Left renal cortex interstitium (tissue), 4 donors: ENCODE measurements around the gene TIMM22. TPM values are rescaled to one million over a fixed set of nuclear protein-coding genes. Genes with fewer than 3 reads are reported as not detected.

ENCODE experiments used
- DNase-seq, 4 donors: peaks; one replicate each; pipeline ENCODE4 v3.0.0-alpha.2; 2013; ENCODE audit warnings: low read depth in 4 of 4, low spot score in 2 of 4, missing footprints in 1 of 4
- polyA plus RNA-seq, 4 donors: library from polyadenylated mRNA; unstranded; fragments of 120-200 nt; gene quantifications; one replicate each; pipeline ENCODE4 v1.2.1, GENCODE V29; 2013; ENCODE audit not compliant: insufficient read length in 4 of 4

TIMM22 gene
- polyA plus RNA-seq, 4 donors = 13.8 to 16.0 (median 14.9) TPM

DNA sequence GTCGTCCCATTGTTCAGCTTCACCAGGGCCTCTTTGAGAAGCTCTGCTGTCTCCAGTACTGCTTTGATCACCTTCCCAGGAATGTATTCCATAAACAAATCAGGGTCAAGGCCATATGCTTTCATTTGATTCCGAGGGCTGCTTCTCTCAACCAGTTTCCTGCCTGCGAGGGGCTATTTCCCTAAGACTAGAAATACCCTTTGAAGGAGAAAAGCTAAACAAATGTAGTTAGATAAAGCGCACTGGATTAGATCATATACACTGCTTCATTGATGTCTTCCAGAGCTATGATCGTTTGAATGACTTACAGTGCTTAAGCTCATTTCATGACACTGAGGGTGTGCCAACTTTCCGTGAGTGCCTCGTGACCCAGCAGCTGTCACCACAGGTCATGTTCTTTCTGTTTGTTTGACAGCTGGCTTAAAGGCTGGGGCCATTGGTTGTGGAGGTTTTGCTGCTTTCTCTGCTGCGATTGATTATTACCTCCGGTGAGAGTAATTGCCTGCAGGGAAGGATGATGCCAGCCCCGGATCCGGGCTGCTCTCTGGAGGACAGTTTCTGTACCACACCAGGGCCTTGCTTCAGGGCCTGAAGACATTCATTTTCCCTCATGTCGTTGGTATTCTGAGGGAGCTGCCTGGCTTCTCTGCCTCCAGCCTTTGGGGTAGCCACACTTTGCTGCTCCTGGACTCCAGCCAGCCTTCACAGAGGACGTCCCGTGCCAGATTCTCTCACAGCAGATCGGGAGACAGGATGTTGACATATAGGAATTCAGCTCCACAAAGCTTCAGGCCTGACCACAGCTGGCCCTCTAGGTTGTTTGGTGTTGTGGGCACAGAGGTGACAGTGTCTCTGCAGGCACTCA lies 3.9 kb downstream of the TIMM22 start:
- no peak for DNase-seq

DNA sequence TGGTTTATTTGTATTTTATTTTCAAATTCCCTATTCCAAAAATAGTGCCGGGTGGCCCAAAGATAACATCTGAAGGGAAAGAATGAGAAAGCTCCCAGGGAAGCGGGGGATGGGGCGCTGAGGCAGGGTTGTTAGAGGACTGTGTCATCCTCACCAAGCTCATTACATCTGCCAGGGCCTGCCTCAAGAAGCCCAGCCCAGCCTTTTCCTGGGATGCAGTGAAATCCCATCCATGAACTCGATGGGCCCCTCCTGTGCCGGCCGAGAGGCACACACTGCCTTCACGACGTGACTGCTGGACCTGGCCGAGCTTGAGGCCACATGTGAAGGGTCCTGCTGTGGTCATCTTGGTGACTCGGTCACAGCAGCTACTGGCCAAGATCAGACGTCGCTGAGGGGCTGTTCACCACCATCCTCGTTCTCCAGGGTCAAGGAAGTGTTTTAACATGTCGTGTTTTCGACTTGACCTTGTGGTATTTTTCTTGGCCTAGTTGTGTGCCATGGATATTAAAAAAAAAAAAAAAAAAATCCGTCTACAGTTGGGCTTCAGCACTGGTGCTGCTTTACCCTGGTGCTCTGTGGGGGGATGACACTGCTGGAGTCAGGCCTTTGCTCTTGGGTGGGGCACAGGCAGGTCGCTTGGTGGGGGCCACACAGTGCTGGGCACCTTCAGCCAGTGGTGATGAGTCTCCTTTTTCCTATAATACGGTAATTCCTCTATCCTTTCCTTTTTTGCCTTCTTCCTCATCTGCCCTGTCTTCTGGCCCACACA lies 4.9 kb downstream of the TIMM22 start:
- no peak for DNase-seq

DNA sequence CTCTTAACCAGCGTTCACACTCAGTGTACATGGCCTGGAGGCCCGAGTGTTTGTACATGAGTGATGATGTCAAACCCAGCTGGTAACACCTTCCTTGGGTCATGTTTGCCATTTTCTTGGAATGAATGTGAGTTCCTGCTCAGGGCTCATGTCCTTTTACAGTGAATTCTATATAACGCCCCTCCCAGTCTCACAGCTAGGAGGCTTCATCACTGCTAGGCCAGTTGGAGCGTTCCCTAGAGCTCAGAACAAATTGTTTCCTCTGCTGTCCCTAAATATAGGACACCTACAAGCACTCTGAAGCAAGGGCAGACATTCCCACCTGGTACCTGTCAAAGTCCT lies 5.5 kb downstream of the TIMM22 start:
- no peak for DNase-seq

DNA sequence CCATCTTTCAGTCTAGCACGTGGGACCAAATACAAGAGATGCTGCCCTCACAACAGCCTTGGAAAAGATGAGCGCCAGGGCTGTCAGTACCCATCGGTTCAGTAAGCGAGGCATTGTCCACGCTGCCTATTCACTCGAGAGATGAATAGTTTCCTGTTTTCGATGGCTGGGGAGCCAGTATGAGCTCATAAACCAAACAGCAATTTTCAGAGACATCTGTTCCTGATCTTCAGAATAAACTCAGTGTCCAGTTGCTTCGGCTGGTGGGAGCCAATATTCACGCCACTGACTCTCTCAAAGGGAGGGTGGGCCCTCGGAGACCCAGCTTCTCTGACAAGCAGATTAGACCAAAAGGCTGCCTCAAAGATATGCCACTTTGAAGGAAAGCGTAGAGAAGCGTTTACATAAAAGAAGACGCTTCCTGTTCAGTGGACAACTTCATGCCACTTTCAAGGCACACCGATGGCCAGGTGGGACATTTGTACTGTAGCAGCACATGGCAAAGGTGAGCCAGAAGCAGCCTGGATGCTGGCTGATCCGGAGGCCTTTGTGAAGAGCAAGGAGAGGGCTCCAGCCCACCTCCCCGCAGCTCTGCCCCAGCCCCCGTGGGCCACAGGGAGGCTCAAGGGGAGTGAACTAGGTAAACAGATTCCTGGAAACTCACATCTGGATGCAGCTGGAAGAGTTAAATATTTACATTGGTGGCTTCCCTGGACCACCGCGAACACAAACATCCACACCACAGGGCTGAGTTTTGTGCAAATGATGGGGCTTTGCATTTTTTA lies 6.0 kb downstream of the TIMM22 start:
- DNase-seq = no peak

DNA sequence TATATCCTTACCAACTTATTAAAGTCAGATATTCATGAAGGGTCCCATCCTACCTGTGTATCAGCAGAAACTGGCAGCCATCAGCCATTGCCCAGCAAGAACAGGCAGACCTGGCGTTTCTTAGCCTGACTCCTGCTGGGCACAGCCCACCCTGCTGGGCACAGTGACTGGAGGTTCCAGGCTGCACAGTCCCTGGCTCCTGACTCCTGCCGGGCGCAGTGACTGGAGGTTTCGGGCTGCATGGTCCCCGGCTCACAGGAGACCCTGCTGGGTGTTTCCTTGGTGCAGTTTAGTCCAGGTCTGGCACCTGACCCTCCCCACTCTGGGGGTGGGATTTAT lies 6.7 kb downstream of the TIMM22 start:
- DNase-seq = no peak

DNA sequence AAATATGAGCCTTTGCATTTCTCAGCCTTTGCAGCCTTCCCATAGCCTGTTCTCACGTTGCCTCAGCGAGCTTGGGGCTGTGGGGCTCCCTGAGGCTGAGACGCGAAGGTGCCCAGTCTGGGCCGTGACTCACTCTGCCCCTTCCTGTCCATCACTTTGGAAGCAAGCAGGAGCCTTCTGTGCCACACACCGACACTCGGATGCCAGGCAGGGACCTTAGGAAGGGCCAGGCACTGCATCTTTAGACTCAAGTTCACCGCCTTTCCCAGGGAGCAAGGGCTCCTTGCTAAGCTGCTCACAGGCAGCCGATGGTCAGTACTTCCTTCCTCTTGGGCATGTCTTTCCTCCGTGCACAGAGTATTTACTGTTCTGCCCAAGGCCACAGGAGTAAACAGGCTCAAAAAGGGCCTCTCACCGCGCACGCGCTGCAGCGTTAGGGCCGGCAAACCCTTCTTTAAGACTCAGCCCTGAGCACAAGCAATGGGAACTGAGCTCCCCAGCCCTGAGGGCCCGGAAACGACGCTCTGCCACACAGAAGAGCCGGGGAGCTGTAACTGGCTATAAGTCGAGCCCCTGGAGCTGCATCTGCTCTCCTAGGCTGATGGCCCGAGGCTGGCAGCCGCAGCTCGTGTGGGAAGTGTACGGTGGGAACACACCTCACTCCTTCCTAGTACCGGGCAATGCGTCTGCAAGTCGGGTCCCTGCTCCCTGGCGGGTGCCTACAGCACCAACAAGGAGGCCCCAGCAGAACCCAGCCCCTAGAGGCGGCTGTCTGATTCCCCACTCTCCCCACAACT lies 7.2 kb downstream of the TIMM22 start:
- DNase-seq = no peak

DNA sequence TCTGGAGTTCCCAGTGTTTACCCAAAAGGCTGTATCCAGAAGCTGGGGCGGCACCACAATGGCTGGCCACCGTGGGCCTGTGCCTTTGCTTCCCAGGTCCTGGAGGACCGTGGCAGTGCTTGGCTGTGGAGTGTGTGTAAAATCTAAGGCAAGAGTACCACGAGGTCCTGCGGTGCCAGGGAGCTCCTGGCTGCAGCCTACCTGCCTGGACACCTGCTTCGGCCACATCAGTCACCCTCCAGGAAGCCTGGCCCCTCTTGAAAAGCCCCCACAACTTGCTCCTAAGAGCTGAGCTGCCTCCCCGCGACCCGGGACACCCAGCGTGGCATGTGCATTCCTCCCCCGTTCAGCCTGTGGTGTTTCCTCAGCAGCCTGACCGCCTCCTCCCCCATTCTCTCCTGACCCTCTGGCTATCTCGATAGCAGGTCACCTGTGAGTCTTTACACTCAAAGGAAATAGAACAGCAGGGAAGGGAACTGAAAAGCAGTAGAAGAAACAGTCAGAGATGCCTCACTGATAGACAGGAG lies 7.9 kb downstream of the TIMM22 start:
- no peak for DNase-seq

DNA sequence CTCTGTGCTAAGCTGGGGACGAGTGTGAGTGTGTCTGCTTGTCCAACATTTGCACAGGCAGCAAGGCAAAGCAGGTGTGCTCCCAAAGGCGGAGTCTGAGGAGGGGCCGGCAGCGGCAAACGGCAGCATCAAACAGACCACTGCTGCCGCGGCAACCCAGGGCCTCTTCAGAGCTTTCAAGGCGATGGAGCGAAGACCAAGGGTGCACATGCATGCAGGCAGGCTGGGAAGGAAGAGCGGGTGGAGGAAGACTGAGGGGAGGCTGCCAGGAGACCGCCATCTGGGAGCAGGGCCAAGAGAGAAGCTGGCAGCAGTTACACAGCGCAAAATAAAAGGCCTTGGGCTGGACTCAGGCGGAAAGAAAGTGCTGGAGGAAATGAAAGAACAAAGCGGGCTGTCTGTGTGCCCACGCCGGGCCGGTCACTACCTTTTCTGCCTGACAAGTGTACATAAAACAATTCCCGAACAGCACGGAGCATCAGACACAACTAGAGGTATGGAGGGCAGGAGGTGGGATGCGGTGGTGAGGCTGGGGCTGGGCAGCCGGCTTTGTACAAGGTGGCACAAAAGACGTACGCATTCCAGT lies 8.5 kb downstream of the TIMM22 start:
- no peak for DNase-seq

DNA sequence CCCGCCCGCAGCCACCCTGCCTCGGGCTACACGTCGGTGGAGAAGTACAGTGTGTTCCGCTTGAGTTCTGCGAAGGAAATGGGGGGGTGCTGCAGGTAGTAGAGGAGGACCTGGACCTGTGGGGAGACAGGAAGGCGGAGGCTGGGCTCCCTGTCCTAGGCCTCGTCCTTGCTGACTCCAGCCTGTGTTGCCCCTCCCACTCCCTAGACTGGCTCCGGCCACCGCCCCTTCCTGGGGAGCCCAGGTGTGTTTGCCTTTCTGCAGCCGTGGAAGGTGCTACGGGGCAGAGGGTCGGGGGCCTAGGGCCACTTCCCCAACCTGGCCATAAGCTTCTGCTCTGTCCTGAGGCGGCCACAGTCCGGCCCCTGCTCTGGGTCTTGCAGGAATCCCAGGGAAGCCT lies 9.1 kb downstream of the TIMM22 start:
- DNase-seq = no peak

DNA sequence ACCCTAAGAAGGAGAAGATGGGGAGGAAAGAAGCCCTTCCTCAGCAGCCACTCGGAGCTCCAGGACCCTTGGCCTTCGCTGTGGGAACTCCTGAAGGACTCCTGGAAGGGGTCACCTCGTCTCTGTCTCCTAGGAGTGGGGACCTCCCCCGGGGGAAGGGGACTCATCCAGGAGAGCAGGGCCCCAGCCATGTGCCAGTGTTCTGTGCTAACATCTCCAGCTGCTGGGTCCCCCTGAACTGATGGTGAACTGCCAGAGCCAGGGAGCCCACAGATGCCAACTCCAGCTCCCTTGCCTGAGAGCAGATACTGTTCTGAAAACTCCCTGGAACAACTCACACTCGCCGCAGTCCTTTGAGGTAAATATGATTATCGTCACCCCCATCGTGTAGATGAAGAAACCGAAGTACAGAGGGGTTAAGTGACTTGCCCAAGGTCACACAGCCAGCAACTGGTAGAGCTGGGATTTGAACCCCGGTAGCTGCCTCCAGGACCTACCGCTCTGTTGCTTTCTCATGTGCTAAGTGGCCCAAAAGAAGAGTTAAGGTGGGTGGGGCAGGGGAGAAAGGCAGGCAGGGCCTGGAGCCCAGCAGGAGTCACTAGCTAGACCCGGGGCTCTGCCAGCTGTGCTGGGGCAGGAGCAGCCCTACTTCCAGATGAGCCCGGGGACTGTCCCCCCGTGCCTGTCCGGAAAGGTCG lies 10.5 kb downstream of the TIMM22 start:
- DNase-seq = no peak

DNA sequence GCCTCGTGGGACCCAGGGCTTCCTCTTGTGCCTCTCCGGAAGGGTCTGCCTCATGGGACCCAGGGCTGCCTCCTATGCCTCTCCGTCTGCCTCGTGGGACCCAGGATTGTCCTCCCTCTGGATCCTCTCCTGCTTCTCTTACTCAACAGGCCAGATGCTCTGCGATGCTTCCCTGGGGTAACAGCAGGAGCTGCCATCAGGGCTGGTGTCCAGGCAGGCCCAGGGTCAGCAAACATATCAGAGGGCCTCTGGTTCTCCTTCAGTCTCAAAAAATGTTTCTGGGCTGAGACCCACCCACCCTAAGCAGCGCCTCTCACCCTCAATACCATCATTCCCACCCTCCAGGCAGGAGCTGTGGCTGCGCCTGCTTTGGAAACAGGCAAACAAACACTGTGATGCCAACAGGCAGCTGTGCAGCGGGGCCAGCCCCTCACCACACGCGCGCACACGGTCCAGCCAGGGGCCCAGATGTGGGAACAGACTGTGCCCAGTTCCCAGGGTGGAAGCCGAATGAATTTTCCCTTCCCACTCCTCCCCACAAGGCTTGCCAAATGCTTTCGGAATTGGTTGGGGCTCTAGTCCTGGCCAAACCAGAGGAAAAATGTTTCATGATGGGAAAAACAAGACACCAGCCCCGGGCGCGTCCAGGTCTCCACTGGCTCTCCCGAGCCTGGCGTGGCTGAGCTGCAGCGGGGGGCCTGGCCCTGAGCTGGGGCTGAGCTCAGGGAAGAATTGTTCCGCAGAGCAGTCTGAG lies 11.3 kb downstream of the TIMM22 start:
- no peak for DNase-seq

DNA sequence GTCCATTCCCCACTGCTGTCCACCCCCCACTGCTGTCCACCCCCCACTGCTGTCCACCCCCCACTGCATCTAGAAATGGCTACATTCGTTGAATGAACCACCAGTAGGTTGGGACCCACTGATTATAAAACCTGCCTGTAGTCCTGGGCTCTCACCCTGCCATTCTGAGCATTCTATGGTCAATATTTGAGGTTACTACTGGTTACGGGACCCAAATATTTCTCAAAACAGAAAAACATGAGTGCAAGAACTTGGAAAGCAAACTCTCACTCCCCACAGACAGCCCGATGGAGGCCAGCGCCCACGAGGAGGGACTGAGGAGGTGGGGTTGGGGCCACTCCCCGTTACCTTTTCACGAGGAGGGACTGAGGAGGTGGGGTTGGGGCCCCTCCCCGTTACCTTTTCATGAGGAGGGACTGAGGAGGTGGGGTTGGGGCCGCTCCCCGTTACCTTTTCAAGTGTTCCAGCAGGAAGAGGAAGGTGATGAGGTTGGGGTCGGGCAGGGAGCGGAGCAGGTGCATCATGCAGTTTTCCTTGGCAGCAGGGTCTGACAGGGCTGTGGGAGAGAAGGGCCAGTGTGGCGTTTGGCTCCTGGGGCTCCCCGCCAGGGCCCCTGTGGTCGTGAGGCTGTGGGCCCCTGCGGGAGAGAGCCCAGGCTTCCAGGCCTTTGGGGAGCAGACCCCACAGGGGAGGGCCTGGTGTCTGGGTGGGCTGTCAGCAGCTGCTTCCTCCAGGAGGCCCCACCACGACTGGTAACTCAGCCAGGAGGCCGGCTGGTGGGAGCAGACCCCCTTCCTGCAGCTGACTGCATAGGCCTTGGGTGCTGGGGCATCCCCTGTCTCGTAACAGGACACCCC lies 12.5 kb downstream of the TIMM22 start:
- no peak for DNase-seq

DNA sequence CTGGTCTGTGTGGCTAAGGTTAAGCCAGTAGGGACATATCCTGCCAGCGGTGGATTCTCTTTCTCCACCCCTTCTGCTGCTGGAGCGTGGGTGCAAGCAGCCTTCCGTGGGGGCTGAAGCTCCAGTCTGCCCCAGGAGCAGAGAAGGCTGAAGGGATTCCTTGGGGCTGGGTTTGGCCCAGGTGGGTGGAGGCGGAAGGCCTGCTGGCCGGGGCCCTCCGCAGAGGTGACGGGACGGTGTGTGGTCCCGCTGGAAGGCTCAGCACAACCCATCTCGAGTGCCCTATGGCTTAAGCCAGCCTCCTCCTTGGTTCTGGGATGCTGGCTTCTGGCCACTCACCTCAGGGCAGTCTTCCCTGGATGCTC lies 13.1 kb downstream of the TIMM22 start:
- DNase-seq = no peak

DNA sequence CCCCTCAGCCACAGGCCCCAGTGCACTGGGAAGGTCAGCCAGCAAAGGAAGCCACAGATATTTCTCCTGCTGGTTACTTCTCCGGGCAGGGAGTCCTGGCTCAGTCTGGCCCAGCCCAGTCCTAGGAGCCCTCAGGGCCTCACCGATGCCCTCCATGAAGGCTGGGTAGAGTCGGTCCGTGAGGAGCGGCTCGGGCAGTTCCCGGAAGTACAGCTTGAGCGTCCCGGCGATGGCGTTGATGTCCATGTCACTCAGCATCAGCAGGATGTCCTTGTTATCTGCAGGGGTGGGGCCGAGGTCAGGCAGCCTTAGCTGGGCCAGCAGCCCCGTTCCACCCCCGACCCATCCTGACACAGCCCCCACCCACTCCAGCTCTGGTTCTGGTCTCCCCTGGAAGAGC lies 13.7 kb downstream of the TIMM22 start:
- no peak for DNase-seq

DNA sequence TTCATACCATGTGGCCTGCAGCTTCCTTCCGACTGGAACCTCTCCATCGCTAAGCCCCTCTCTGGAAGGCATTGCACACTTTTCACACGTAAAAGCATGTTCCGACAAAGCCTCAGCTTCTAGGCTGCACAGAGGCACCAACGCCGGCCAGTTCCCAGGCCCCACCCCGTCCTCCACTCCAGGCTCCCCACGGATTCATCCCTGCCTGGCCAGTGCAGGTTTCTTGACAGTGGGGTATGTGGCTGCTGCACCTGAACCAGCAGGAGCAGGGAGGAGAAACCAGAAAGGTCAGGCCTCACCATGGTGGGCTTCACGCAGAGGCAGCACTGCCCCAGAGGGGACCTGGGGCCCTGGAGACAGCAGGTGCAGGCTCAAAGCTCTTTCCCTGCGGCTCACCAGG lies 14.2 kb downstream of the TIMM22 start:
- no peak for DNase-seq

DNA sequence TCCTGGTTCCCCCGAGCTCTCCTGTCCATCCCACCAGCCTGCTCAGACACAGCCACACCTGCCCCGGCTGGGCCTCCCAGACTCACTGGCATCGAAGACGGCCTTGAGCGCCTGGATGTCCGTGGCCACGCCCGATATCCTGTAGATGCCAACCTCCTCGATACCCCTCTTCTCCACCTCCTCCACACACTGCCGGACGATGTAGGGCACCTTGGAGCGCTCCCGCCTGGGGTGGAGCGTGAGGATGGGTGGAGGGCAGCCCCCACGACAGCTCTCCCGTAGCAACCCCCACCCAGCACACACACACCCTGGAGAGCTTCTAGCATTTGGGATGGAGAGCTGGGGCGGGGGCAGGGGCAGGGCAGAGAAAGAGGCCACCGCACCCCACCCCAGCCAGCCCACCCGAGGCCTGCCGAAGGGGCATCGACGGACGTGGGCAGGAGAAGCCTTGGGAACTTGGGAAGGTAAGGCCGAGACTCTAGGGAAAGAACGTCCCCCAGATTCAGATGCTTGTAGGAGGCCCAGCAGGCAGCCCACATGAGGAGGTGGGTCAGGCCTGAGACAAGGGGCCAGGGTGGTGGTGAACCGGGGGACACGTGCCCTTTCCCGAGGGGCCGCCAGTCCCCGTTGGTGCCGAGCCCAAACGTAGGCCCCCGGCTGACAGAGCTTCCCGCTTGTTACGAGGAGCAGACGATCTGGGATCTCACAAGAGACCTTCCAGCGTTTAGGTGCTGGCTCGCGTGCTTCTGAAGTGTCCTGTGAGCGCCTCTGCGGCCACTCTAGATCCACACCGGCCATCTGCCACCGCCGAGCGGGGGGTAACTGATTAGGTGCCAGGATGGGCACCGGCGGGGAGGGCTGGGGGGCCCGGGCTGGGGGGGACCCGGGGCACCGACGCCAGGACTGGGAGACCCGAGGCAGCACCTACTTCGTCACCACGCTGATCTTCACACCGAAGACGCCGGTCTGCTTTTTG lies 15.1 kb downstream of the TIMM22 start:
- no peak for DNase-seq
